DMS 273 treated with DMSO at 0.1 percent for 48 hours (cell line): ENCODE measurements around the gene RRP1.

Source experiments
- DNase-seq: peaks from one replicate; lab custom pipeline; 2025; lab: John Stamatoyannopoulos, UW

The RRP1 gene

DNA sequence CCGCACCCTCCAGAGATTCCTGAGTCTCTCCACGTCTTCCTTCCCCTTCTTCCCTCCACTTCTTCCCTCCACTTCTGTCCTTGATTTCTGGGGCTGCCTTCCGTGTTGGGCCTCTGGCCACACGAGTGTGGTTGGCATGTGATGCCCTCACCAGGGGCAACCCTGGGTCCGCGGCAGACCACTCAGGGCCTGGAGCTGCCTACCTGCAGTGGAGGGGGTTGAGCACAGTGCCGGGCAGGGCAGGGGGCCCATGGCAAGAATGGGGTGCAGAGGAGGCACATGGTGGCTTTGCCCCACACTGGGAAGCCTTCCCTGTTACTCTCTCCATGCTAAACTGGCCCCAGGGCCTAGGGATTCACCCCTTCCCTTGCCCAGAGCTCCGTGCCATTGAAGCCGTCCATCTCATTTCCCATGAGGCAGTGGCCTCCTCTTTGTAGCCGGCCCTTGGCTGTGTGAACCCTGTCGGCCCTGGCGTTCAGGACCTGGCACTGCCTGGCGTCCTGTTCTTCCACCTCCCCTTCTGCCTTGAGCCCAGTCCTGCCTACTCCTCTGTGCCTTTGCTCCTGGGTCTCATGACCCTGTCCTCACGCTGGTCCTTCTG is 13.4 kb downstream of the RRP1 start:
- no peak for DNase-seq

DNA sequence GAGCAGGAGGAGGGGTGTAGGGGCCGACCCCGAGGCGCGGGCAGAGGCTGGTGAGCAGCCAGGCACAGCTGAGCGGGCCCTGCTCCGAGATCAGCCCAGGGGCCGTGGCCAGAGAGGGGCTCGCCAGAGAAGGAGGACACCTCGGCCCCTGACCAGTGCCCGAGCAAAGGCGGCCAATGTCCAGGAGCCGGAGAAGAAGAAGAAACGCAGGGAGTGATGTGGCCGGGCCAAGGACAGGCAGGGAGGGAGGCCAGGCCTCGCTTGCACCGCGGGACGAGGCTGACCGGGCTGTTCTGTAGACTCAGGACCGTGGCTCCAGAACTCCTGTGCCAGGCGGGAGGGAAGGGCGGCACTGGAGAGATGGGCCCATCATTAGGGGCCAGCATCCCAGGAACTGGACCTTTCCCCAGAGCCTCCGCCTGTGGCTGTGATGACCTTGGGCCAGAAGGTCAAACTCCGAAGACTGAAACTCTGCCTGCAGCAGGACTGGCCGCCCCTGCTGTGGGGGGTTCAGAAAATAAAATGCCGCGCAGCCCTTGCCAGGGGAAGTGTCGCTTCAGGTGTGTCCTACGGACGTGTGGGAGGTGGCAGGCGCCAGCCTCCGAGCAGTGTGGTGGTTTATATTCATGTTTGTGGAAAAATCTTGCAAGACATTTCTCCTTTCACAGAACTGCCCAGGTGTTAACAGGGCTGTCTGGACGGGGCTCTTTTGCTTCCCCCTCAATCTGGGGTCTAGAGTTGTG is 14.4 kb downstream of the RRP1 start:
- DNase-seq: no peak

DNA sequence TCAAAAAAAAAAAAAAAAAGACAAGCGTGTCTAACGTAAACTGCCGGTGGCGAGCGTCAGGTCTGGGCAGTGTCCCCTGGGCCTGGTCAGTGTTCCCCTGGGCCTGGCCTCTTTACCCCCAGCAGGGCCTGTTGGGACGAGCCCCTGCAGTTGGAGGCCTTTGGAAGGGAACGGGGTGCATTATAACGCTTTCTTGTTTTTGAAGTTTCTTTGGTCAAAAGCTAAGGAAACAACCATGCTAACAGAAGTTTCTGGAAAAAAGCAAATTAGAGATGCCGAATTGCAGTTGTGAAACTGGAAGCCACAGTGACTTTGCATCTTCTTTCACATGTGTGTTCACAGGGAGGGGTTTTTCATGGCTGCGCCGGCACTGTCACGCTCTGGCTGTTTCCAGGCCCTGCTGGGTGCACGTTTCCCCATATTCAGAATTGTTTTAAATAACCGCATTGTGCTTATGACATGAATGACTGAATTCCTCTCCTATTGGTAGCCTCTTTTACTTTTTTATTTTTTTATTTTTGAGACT is 16.0 kb downstream of the RRP1 start:
- DNase-seq: no peak

DNA sequence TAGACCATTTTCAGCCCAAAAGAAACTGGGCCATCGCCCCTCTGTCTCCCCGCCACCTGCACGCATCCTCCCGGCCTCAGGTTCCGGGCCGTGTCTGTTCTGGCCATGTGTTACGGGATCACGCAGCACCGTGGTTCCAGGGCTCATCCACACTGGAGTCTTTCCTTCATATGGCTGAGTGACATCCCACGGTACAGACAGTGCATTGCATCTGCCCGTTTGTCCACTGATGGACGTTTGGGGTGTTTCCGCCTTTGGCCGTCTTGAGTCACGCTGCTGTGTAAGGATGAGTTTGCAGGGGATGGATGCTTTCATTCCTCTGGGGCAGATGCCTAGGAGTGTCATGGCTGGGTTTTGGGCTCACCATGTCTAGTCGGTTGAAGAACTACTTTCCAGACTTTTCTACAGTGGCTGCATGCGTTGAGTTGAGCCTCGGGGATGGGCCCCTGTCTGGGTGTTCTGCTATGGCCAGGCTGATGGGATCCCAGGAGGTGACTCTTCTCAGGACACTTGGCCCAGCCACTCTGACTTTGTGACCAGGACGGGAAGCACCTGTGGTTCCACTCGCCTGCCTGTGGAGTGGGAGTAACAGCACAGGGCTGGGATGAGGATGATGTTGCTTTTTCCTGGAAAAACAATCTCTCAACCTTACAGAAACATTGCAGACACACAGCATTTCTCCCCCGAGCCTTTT is 16.8 kb downstream of the RRP1 start:
- DNase-seq: no peak

DNA sequence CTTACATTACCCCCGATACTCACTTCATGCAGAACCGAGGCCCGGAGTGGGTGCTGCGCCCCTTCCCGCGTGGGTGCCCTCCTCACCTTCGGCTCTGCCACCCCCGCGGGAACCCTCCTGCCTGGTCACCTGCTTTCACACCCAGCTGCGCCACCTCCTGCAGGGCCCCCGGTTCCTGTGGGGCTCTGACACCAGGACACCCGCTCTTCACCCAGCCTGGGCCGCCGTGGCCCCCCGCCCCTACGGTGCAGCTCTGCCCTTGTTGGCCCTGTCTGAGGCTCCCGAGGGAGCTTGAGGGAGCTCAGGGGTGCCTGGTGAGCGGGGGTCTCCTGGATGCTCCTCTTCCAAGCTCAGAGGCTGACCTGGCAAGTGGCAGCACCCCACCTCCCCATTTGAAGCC is 19.0 kb downstream of the RRP1 start:
- DNase-seq: no peak

DNA sequence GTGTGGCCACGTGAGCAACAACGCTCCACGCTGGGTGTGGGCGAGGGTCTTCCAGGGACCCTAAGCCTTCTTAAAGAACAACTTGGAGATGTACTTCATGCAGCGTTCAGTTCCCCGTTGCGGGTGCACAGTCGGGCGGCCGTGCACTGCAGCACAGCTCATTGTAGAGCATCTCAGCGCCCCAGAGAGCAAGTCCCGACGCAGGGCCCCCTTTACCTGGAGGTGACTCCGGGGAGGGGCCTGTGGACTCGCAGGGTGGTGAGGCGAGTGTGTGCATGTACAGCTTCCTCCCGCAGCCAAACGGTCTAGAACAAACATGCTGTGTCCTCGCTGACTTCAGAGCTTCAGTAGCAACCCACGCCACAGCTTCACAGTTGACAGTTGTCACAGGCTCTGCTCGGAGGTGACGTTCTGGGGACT is 19.5 kb downstream of the RRP1 start:
- no peak for DNase-seq

DNA sequence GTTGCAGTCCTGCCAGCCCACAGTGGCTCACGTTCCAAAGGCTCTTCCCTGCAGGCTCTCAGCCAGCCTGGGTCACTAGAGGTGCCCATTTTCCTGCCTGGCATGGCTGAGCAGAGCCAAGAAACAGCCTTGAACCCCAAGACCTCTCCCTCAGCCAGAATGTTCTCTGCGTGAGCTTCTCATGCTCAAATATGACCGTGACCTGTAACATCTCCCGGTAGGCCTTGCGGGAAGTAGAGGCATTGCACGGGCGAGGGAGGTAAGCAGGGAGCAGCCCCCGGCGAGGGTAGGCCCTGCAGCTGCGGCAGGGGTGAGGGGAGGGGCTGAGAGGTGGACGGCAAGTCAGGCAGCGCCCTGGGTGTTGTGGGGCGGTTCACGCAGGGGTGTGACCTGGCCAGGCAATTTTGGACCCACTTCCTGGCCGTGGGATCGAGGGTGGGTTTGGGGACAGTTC is 20.0 kb downstream of the RRP1 start:
- DNase-seq: no peak

DNA sequence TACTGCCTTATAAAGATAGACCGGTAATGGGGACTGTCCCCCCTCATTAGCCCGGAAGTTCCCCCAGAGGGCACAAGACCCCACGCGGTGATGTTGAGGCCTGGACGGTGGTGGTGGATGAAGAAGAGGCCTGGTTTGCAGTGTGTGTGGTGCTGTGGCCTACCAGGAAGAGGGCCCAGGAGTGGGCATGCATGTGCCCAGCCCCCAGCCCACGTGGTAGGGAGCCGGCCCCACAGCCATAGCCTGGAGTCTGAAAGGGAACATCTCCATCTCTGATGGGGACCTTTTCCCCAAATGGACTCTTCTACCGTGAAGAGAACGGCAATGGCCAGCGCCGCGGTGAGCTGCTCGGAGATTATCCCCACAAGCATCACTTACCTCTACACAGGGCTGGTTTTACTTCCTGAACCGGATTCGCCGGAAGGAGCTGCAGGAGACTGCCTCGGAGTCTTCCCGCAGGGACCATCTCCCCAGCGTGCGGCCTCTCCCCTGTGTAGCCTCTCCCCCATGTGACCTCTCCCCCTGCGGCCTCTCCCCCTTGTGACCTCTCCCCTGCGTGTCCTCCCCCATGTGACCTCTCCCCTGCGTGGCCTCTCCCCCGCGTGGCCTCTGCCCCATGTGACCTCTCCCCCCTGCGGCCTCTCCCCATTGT is 20.6 kb downstream of the RRP1 start:
- peak; percentile 8 for DNase-seq

DNA sequence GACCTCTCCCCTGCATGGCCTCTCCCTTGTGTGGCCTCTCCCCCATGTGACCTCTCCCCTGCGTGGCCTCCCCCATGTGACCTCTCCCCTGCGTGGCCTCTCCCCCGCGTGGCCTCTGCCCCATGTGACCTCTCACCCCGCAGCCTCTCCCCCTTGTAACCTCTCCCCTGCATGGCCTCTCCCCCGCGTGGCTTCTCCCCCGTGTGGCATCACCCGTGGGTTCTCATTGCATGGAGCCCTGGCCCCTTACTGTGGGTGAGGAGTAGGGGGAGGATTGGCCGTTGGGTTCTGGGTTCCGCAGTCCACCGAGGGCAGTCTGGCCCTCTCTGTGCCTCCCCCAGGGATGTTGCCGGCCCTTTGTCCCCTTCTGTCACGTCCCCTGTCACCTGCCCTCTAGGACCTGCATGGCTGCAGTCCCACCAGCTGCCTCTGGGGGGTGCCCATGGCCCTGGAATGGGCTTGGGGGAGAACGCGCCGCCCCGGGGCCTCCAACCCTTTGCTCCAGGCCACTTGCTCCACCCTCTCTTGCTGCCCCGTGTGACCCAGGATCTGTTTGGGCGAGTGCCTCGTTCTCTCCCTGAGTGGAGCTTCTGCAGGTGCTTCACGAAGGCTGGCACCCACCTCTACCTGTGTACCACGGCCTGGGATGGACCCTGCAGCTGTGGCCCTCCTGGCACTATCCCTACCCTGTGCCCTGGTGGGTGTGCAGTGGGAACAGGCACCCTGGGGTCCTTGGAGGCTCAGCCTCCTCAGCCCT is 21.3 kb downstream of the RRP1 start:
- DNase-seq: peak; percentile 36

DNA sequence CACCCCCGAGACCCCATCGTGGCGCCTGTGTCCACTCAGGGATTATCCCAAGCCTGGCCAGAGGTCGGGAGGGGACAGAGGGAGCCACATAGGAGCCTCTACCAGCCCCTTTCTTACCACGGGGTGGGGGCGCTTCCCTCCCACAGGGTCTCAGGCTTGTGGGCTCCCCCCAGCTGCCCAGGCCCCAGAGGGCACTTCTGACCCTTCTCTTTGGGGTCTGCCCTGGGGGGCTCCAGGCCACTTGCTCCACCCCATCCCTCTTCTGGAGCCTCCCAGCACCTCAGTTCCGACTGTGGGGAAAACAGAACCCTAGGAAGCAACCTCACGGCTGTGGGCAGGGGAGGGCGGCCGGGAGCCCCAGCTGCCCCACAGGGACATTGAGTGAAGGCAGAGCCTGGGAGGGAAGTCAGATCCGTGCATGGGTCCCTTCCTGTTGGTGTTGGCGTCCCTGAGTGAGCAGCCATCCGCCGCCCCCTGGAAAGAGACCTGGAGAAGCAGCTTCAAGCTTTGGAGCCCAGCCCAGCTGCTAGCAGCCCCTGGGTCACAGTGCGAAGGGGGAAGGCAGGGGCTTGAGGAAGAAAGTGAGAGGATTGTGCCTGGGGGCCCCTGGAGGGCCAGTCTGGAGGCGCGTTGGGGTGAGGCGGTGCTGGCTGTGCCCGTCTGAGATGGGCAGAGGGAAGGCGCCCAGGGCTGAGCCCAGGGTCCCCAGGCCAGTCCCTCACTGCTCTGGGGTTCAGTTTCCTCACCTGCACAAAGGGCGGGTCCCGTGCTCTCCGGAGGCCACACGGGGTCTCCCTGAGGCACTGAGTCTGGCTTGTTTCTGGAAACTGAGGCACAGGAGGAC is 22.1 kb downstream of the RRP1 start:
- DNase-seq: no peak

DNA sequence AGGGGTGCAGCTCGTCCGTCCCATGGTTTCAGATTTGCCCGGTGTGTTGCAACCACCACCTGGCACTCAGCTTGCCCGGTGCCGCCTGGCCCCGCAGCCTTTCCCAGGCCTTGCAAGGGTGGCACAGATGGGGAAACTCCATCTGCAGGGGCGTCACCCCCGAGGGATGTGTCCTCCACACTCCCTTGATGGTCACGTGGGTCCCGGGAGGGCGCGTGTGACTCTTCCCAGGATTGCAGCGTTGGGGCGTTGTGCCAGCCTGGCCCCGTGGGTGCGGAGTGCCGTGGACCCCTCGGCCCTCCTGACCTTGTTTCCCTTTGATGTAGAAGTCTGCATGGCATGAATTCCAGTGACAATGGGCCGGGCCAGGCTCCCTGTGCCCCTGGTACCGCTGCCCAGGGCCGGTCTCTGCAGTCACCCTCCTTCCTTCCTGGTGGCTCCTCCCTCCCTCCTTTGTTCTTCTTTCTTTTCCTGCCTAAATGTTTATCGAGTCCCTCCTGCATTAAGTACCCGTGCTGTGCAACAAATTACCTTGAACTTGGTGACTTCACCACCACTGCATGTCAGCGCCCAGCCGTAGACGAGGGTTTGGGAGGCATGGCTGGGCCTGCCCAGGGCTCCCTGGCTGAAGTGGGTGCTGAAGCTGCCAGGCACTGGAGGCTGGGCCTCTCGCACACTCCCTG is 22.9 kb downstream of the RRP1 start:
- peak; percentile 58 for DNase-seq

DNA sequence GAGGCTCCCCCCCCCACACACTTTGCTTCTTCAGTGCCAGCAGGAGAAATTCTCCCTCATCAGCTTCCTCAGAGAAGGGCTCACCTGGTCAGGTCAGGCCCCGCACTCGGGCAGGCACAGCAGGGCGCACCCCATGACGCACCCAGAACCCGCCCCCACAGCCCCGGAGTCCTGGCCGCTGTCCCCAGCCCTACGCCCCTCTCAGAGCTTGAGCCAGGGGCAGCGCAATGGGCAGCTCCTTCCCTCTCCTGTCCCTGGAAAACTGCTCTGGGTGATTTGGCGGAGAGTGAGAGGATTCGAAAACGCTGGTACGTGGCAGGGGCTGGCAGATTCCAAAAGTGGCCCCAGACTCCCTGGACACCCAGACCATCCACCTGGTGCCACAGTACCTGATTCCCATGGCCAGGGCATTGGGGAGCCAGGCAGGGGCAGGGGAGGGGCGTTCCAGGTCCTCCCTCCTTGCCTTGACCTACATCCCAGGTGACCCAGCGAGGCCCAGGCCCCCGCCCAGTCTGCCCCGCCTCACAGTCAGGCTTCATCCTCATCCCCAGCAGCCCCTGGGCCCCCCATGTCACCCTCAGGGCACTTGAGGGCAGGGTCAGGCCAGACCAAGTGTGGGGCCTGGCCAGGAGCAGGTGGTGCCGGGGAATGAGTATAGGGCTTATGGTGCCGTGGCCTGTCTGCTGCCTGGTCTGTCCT is 23.7 kb downstream of the RRP1 start:
- DNase-seq: no peak

DNA sequence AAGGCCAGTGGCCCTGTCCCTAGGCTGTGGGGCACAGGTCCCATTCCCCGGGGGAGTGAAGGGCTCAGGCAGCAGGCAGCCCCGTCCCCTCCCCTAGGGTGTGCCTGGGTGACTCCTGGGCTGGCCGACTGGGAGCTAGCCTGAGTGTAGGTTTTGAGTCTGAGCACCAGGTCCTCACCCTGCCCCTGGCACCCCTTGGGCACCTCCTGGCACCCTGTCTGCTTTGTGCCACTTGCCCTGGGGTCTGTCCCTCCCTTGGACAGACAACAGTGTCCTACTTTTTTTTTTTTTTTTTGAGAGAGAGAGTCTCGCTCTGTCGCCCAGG is 24.2 kb downstream of the RRP1 start:
- no peak for DNase-seq

DNA sequence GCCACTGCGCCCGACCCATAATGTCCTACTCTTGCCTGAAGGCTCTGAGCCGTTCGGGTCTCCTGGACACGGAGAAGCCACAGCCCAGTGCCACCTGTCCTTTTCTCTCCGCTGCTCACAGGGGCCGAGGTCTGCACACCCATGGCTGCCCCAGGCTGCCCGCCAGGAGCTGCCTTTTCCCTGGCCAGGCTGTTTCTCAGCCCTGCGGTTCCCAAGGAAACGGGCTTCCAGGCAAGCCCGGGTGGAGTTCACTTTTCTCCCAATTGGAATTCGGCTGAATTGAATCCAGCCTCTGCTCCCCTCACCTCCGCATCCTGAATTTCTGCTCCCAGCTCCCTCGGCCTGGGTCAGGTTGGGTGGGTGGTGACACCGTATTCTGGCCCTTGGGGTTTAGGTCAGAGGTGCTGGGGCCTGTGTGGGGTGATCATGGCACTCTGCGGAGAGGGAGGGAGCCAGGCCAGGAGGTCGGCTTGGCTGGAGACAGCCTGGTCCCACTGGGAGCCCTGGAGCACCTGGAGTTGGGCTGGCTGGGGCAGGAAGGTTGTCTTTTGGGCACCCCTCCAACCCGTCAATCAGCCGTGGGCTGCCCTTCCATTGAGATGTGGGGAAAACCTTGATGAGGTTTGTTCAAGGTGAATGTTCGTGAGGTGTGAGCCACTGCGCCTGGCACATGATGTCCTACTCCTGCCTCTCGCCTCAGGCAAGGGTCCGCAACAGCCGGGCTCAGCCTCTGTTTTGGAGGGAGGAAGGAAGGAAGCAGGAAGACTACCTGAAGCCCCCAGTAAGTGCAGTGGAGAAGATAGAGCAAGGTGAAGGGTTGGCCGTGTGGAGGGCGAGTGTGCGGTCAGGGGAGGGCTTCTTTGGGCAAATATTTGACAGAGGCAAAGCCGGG is 25.1 kb downstream of the RRP1 start:
- DNase-seq: peak; percentile 31

DNA sequence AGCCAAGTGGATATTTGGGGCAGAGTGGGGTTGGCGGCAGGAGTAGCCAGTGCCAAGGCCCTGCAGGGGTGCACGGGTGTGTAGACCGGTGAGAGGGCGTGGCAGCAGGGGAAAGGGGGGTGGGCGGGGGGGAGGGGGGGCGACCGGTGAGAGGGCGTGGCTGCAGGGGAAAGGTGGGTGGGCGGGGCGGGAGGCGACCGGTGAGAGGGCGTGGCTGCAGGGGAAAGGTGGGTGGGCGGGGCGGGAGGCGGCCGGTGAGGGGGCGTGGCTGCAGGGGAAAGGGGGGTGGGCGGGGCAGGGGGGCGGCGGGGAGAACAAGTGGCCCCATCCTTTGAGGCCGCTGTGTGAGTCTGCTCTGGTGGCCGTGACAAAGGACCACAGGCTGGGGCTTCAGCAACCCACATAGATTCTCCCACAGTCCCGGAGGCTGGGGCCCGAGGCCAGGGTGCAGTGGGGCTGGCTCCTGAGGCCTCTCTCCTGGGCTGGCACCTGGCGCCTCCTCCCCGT is 25.8 kb downstream of the RRP1 start:
- no peak for DNase-seq

DNA sequence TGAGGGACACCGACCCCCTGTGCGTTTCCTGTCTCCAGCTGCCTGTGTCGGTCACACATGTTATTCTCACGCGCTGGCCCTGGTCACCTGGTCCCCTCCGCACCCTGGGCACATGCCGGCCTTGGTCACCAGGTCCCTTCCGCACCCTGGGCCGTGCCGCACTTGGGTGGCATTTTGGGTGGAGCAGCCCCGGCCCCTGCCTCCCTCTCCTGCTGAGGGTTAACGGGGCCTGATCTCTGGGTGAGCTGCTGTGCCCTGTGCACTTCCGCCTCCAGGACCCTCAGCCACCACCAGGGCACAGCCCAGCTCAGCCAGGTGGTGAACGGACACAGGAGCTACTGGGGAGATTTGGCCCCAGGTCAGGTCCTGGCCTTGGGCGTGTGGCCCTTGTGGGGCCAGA is 26.6 kb downstream of the RRP1 start:
- DNase-seq: no peak

DNA sequence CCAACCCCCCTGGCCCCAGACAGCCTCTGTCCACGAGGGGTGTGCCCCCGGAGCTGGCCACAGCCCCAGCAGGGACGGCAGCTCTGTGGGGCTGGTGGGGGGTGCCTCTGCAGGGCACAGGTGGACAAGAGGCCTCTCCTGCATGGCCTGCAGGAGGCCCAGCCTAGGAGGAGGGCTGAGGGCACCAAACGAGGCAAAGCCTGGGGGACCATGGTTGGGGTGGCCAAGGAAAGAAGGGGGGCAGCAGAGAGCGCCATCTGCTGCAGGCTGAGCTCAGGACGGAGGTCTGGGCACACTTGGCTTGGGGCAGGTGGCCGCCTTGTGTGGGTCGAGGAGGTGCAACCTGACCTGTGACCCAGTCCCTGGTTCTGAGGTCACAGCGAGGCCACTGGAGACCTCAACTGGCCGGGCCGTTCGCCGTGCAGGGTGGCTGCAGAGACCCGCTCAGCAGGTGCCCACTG is 27.3 kb downstream of the RRP1 start:
- no peak for DNase-seq
